Mammary epithelial cell (primary cell): ENCODE results near the gene NEURL3.

Experiments
- EZH2 ChIP-seq: IDR thresholded peaks from 2 replicates; pipeline ENCODE4 v1.6.1; 2012; ENCODE audit warnings: low read length, inconsistent platforms, borderline replicate concordance
- TF ChIP-seq, protein P1 (sequence below), 2 donors: IDR thresholded peaks in 1 of 2; conservative IDR thresholded peaks in 1 of 2; 2 replicates each; pipeline ENCODE4 v1.5.1; 2011 to 2012; ENCODE audit warnings: inconsistent platforms in 2 of 2, low read length in 2 of 2, mild to moderate bottlenecking in 2 of 2, control low read depth in 1 of 2, low read depth in 1 of 2; ENCODE audit not compliant: insufficient read depth in 1 of 2; ENCODE audit errors: extremely low read depth in 1 of 2

DNA sequence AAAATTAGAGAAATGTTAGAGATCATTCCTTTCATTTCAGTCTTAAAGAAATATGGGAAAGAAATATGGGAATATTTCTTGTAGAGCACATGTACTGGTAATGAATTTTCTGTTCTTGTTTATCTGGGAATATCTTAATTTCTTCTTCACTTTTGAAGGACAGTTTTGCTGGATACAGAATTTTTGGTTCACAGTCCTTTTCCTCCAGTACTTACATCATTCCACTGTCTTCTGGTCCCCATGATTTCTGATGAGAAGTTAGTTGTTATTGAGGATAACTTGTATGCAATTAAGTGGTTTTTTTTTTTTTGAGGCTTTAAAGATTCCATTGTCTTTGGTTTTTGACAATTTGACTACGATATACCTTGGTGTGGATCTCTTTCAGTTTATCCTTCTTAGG is 11.0 kb downstream of the NEURL3 start:
- TF ChIP-seq, protein P1, sequence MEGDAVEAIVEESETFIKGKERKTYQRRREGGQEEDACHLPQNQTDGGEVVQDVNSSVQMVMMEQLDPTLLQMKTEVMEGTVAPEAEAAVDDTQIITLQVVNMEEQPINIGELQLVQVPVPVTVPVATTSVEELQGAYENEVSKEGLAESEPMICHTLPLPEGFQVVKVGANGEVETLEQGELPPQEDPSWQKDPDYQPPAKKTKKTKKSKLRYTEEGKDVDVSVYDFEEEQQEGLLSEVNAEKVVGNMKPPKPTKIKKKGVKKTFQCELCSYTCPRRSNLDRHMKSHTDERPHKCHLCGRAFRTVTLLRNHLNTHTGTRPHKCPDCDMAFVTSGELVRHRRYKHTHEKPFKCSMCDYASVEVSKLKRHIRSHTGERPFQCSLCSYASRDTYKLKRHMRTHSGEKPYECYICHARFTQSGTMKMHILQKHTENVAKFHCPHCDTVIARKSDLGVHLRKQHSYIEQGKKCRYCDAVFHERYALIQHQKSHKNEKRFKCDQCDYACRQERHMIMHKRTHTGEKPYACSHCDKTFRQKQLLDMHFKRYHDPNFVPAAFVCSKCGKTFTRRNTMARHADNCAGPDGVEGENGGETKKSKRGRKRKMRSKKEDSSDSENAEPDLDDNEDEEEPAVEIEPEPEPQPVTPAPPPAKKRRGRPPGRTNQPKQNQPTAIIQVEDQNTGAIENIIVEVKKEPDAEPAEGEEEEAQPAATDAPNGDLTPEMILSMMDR (conservative IDR thresholded peaks at IDR 0.05 in 1 of 2, IDR thresholded peaks at IDR 0.05 in 1 of 2; ENCODE audit: extremely low read depth in 1 of 2, insufficient read depth in 1 of 2, low read depth in 1 of 2, low read length in 2 of 2) = no peak
- TF ChIP-seq EZH2 = no peak
